ENCODE results near the gene RND3.

Gene RND3

GRCh38 chr2:150475479-150476250, 11.8 kb downstream of the RND3 start:
- no peak for DNase-seq

GRCh38 chr2:150474326-150475074, 13.0 kb downstream of the RND3 start:
- no peak for DNase-seq

- no peak for DNase-seq
Observed at GRCh38 chr2:150473767-150474166, 13.7 kb downstream of the RND3 start.

DNA sequence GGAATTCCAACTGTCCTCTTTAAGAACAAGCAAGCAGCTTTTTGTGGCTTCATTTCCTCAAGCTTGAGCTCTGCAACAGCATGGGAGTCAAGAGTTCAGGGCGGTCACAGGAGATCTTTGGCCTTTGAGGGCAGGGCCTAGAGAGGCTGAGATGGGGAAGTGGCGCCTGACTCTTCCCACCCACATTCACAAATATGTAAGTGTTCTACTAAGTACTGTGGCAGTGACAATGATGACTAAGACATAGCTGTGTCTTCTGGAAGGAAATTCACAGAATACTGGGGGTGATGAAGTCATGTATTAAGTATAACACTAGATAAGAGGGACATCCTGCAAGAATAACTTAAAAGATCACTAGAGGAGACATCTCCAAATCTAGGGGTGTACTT, 15.0 kb downstream of the RND3 start:
- no peak for DNase-seq

GRCh38 chr2:150471813-150472510, 15.5 kb downstream of the RND3 start:
- DNase-seq: no peak

DNA sequence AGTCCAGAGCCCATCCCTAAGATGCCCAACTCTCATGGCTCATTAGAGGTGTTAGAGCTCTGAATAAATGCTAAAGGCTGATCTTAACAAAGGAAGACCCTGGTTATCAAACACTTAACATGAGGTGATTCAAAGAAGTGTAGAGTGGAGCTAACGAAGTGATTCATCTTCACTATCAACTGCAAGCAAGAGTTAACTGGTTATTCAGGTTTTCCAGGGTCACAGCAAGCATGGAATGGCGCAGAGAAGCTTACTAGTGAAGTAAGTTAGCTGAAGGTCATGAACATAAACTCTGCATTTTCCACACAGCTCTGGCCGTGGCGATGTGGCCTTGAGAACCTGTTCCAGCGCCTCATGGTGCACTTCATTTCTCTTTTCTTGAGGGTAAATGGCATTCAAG, 17.0 kb downstream of the RND3 start:
- no peak for DNase-seq

DNA sequence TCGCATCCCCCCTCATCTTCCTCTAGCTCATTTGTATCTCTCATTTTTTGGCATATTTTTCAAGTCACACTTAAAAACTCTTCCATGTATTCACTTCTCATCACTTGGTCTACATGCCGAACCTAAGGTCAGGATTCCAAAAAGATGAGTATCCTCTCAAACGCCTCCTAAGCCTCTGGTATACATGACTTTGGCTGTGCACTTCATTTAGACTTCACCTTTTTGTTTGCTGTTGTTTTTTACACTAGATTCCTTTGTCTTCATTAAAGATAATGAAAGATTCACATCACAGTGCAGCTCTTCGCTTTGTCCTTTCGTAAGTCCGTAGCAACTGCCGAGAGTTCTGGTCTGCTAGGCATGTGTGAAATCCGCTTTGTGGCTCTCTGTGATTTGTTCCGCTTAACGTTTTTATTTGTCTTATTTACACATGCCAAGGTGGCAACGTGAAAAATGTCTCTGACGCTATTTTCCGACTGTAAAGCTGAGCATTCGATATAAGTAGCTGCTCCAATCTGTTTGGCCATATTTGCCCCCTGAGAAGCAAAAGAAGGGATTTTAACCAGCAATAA, 17.7 kb downstream of the RND3 start:
- DNase-seq: no peak

DNA sequence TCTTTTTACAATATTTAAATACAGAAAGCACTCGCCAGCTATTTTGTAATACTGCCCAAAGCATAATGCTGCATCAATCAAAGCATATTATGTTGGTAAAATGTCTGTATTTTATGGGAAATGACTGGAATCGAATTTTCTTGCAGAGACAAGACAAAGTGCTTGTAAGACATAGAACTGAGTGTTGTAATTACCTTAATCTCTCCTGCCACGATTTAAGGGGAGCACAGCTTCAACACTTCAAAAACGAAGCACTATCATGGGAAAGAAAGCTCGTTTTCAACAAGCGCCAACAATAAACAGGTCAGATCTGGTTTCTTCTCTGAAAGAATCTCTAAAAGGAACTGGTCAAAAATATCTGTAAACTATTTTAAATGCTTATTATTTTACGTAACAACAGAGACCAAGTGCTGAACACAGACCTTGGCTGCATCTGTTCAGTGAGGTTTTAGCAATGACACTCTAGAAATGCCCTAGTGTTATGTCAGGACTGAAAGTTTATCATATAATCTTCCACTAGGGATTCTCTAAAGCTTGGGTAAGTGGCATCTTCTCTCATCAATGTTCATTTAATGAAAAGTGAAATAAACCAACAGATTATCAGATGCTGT, 19.0 kb downstream of the RND3 start:
- DNase-seq: no peak

- no peak for DNase-seq
Observed at GRCh38 chr2:150467621-150467963, 19.9 kb downstream of the RND3 start.

DNA sequence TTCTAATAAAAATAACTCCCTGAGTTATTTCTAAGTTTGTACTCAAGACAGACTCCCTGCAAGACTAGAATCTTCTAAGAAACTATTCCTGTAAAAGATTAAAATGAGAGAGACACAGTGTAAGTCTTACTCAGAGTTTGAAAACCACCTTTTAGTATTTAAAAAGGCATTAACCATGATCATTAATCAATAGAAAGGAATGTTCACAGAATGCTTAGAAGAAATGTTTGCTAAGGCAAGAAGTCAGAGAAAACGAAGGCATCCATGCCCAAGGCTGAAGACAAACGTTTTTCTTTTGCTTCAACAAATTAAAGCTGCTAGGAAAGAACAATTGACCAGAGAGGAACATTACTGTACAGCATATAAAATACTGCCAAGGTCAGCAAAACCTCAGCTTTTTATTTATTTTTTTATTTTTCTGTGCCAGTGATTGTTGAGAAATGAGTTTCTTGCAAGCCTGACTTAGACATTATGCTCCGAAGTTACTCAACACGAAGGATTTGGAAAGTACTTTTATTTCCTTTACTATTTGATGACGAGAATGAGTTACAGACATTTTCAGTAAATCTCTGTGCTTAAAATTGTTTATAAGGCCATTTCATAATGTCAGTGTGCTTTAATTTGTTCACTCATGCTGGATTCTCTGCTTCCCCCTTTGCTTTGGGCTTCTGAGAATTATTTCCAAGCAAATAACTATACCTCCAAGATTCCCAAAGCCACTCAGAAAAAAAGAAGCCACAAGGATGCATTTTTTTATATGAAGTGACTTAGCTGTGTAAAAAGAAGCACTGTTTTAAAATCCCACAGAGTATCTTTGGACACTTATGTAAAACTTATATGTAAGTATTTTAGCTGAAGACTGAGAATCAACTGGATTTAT, 20.5 kb downstream of the RND3 start:
- DNase-seq: no peak

DNA sequence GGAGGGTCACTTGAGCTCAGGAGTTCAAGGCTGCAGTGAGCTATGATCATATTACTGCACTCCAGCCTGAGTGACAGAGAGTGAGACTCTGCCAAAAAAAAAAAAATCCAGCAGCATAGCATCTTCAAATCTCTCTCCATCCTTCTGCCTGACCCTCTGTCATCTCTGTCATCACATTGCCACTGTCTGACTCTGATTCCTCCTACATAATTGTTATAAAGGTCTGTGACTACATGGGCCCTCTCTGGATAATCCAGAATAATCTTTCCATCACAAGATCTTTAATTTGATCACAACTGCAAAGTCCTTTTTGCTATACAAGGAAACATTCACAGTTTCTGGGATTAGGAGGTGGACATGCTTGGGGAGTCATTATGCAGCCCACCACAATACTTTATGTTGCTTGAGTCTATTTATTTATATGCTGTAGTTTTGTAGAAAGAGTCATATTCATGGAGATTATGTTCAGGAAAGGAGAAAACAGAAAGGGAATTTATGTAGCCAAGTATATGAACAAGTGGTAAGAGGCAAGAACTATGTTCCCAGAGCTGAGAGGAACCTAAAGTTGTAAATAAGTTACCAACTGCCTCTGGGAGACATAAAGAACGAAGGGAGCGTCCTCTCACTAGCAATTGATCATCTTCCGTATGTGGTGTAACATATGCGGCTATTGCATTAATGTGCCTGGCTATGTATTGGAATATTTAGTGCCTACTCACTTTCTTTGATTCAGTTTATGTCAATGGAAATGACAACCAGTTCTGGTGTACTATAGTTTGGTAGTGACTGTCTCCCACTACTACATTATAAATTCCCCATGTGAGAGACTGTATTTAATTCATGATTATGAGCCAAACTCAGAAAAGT, 21.5 kb downstream of the RND3 start:
- no peak for DNase-seq

DNA sequence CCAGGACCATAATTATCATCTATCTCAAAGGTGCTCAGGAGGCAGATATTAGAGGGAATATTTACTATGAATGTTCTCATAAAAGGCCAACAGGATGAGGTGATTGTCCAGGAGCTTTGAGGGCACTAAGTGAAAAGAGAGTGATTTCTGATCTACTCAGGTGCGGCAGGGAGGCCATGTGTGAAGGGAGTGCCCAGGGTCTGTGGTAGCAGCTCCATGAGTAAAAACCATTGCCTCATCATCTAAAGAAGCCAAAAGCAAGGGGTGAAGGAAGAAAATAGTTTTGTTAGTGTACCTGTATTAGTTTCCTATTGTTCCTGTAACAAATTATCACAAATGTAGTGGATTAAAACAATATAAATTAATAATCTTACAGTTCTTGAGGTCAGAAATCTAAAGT, 22.5 kb downstream of the RND3 start:
- no peak for DNase-seq

- no peak for DNase-seq
Observed at GRCh38 chr2:150464270-150464669, 23.2 kb downstream of the RND3 start.

GRCh38 chr2:150462770-150463169, 24.7 kb downstream of the RND3 start:
- DNase-seq: no peak

DNA sequence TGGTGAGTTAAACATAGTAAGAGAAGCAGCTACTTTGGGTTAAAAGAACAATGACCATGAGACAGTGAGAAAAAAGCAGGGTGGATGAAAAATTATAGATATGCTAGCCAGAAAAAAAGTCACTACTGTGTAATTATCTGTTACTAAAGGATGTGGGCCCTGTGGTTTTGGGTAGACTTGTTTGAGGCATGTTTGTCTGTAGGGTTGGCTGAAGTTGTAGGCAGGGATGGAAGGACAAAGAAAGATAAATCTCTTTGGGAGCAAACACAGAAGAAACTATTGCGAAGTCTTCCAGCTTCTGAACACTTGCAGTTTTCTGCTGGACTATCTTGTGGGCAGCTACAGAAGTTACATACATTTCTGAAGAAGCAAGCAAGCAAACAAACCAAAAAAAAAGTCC, 28.2 kb downstream of the RND3 start:
- DNase-seq: no peak

GRCh38 chr2:150450765-150451164, 36.7 kb downstream of the RND3 start:
- no peak for DNase-seq

- no peak for DNase-seq
Observed at GRCh38 chr2:150449856-150450255, 37.6 kb downstream of the RND3 start.

DNA sequence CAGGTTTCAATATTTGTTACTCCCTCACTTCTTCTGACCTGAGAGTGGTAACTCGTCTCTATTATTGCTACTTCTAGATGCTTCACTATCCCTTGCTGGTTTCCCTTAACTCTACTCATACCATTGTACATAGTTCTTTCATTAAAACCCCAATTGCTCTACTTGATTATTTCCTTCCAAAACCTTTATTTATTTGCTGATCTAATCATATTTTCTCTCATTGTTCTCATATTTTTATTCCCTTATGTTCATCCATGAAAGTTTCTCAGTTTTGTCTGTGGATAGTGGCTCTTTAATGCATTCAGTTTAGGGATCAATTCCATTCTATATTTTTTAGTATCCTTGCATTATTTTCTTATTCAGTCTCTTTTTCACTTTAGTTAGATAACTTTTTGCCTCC, 42.1 kb downstream of the RND3 start:
- DNase-seq: no peak

- no peak for DNase-seq
Observed at GRCh38 chr2:150442484-150442883, 45.0 kb downstream of the RND3 start.

DNA sequence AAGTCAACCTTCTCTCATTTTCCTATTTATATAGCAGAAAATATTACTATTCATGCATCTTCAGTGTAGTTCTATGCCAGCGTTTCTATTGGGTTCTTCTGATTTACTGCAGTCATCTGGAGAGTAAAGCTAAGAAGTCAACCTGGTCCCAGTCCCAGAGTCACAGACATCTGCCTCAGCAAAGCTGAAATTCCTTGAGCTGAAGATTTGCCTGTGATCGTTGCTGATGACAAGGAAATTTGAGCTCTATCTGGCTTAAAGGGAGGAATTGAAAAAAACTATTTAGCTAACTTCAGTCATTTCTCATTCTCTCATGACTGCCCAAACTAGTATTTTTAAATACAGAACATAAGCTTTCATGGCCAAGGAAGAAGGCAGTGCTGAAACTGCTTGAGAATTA, 45.7 kb downstream of the RND3 start:
- DNase-seq: no peak

- DNase-seq: no peak
Observed at GRCh38 chr2:150441226-150441625, 46.2 kb downstream of the RND3 start.
